Ovary (tissue), 3 donors: ENCODE measurements around the gene MME.

Experiments used
- POLR2A ChIP-seq: fragments of 450-650 bp; IDR thresholded peaks from one replicate; pipeline ENCODE4 v1.6.1; 2017; ENCODE audit warnings: antibody characterized with exemption, mild to moderate bottlenecking, moderate library complexity
- TF ChIP-seq, protein P1 (sequence below), 3 donors: fragments of 450-650 bp in 2 of 3; fragments of 200-600 bp in 1 of 3; IDR thresholded peaks; one replicate each; pipeline versions ENCODE4 v1.5.1 to v1.8.0; 2016 to 2022; ENCODE audit warnings: antibody characterized with exemption in 3 of 3, mild to moderate bottlenecking in 1 of 3
- donor health status: DM: no; HTN: no; CAD: no.

DNA sequence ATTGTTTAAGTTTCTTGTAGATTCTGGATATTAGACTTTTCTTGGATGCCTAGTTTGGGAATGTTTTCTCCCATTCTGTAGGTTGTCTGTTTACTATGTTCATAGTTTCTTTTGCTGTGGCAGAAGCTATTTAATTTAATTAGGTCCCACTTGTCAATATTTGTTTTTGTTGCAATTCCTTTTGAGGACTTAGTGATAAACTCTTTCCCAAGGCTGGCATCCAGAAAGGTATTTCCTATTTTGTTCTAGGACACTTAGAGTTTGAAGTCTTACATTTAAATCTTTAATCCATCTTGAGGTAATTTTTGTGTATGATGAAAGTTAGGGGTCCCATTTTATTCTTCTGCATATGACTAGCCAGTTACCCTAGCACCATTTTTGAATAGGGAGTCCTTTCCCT is 54.9 kb downstream of the MME start:
- TF ChIP-seq, protein P1, sequence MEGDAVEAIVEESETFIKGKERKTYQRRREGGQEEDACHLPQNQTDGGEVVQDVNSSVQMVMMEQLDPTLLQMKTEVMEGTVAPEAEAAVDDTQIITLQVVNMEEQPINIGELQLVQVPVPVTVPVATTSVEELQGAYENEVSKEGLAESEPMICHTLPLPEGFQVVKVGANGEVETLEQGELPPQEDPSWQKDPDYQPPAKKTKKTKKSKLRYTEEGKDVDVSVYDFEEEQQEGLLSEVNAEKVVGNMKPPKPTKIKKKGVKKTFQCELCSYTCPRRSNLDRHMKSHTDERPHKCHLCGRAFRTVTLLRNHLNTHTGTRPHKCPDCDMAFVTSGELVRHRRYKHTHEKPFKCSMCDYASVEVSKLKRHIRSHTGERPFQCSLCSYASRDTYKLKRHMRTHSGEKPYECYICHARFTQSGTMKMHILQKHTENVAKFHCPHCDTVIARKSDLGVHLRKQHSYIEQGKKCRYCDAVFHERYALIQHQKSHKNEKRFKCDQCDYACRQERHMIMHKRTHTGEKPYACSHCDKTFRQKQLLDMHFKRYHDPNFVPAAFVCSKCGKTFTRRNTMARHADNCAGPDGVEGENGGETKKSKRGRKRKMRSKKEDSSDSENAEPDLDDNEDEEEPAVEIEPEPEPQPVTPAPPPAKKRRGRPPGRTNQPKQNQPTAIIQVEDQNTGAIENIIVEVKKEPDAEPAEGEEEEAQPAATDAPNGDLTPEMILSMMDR (IDR thresholded peaks at IDR 0.05), result no peak
- no peak for TF ChIP-seq POLR2A
